Stimulated activated CD8-positive, alpha-beta memory T cell treated with anti-CD3 and anti-CD28 coated beads, Interleukin-7, amount 100 ng/mL, for 48 hours (primary cell): ENCODE results near the gene ARHGDIA.
A peak's percentile ranks its signal among the peaks of the same experiment; 100 is the strongest.
"Not testable (repeated sequence)": the region's sequence is repeated elsewhere in the genome, so short reads cannot be mapped to it uniquely, and the experiment has no call there.

Experiments used
- DNase-seq, 2 donors: peaks; one replicate each; pipeline ENCODE4 v3.0.0-alpha.2; 2020; ENCODE audit warnings: low read depth in 1 of 2; ENCODE audit errors: extremely low read depth in 1 of 2

The ARHGDIA gene

GRCh38 chr17:81844887-81845286 lies 26.2 kb downstream of the ARHGDIA start:
- no peak for DNase-seq

GRCh38 chr17:81844327-81844851 lies 26.7 kb downstream of the ARHGDIA start:
- DNase-seq: no peak

GRCh38 chr17:81843713-81844326 lies 27.3 kb downstream of the ARHGDIA start:
- no peak for DNase-seq

GRCh38 chr17:81842725-81843504 lies 28.2 kb downstream of the ARHGDIA start:
- no peak for DNase-seq

GRCh38 chr17:81842378-81842724 lies 28.8 kb downstream of the ARHGDIA start:
- no peak for DNase-seq

- no peak for DNase-seq
Measured at GRCh38 chr17:81841866-81842265, 29.3 kb downstream of the ARHGDIA start.

- no peak for DNase-seq
Measured at GRCh38 chr17:81840826-81841778, 30.0 kb downstream of the ARHGDIA start.

- DNase-seq: not testable (repeated sequence)
Measured at GRCh38 chr17:81840059-81840458, 31.1 kb downstream of the ARHGDIA start.

GRCh38 chr17:81839301-81839700 lies 31.8 kb downstream of the ARHGDIA start:
- DNase-seq: no peak

- no peak for DNase-seq
Measured at GRCh38 chr17:81838753-81839255, 32.3 kb downstream of the ARHGDIA start.

GRCh38 chr17:81837641-81838040 lies 33.5 kb downstream of the ARHGDIA start:
- no peak for DNase-seq

GRCh38 chr17:81834831-81835267 lies 36.3 kb downstream of the ARHGDIA start, which contains the start of gene PPP1R27:
TSS of gene PPP1R27 (minus strand) at chr17:81835050. CDS start at chr17:81834953, 97 bp downstream.
- DNase-seq: no peak

GRCh38 chr17:81833921-81834830 lies 37.0 kb downstream of the ARHGDIA start:
- no peak for DNase-seq

- DNase-seq: peak; percentile 93 to 97
Measured at GRCh38 chr17:81833160-81833920, 37.8 kb downstream of the ARHGDIA start, which contains the start of gene MCRIP1. TSS of gene MCRIP1 (minus strand) at chr17:81833291. CDS start at chr17:81824506, 8,785 bp downstream.

- DNase-seq: peak; percentile 14 to 34
Measured at GRCh38 chr17:81832608-81833159, 38.5 kb downstream of the ARHGDIA start.

- DNase-seq: peak; percentile 18 to 44
Measured at GRCh38 chr17:81831957-81832607, 39.1 kb downstream of the ARHGDIA start.

GRCh38 chr17:81831563-81831956 lies 39.6 kb downstream of the ARHGDIA start:
- no peak for DNase-seq

GRCh38 chr17:81829858-81830257 lies 41.3 kb downstream of the ARHGDIA start:
- no peak for DNase-seq
